Lung microvascular endothelial cell (primary cell): Measurements from ENCODE around the gene HOXC12. TPM values are rescaled to one million over a fixed set of nuclear protein-coding genes. Genes with fewer than 3 reads are reported as not detected.

ENCODE experiments used
- DNase-seq, 2 donors: peaks; one replicate each; pipeline versions ENCODE4 v3.0.0 to v3.0.0-alpha.2; 2010; ENCODE audit warnings: low read depth in 2 of 2
- total RNA-seq: library from RNA; depleted of rRNA; stranded (reverse); fragments of >200 nt; gene quantifications from 2 replicates; pipeline ENCODE4 v1.2.1, GENCODE V29; 2014

Gene HOXC12
- not detected in 2 replicates for total RNA-seq

- no peak for DNase-seq
Measured at GRCh38 chr12:53954694-53955035, at the start of gene HOXC12. TSS of gene HOXC12 (plus strand) at chr12:53954903. CDS start at chr12:53954930, 27 bp downstream.

- no peak for DNase-seq
Measured at GRCh38 chr12:53907103-53907502, 47.6 kb upstream of the HOXC12 start.

DNA sequence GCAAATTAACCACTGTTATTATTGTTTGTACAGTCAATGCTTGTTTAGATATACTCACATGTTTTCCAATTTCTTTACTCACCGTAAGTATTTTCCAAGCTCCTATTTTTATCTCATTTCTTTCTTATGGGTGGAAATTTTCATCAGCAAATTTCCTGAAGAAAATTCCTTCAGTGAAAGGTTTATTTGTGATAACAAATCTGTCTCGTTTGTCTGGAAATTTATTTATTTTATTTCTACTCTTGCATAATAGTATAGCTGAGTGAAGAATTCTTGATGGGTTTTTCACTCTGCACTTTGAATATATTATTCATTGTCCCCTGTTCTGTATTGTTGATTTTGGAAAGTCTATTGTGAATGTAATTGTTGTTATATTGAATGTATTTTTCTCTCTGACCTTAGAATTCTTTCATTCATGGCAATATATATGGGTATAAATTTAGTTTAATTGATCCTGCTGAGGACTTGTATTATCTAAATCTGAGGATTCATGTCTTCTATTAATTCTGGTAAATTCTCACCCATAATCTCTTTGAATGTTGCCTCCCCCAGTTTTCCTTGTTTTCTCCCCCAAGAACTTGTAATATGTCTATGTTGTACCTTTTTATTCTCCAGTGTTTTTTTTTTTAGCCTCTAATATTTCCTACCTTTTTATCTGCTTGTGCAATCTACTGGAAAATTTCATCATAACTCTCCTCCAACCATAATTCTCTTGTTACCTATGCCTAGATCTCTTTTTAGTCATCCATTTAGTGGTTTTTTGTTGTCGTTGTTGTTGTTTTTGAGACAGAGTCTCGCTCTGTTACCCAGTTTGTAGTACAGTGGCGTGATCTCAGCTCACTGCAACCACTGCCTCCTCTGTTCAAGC, 37.7 kb upstream of the HOXC12 start:
- no peak for DNase-seq

- no peak for DNase-seq
Measured at GRCh38 chr12:53924521-53925405, 29.9 kb upstream of the HOXC12 start.

GRCh38 chr12:53927220-53928029, 27.3 kb upstream of the HOXC12 start:
- no peak for DNase-seq

- DNase-seq, result no peak
Measured at GRCh38 chr12:53928054-53928835, 26.5 kb upstream of the HOXC12 start.

GRCh38 chr12:53929527-53929926, 25.2 kb upstream of the HOXC12 start:
- DNase-seq, result no peak

- no peak for DNase-seq
Measured at GRCh38 chr12:53930591-53931255, 24.0 kb upstream of the HOXC12 start.

DNA sequence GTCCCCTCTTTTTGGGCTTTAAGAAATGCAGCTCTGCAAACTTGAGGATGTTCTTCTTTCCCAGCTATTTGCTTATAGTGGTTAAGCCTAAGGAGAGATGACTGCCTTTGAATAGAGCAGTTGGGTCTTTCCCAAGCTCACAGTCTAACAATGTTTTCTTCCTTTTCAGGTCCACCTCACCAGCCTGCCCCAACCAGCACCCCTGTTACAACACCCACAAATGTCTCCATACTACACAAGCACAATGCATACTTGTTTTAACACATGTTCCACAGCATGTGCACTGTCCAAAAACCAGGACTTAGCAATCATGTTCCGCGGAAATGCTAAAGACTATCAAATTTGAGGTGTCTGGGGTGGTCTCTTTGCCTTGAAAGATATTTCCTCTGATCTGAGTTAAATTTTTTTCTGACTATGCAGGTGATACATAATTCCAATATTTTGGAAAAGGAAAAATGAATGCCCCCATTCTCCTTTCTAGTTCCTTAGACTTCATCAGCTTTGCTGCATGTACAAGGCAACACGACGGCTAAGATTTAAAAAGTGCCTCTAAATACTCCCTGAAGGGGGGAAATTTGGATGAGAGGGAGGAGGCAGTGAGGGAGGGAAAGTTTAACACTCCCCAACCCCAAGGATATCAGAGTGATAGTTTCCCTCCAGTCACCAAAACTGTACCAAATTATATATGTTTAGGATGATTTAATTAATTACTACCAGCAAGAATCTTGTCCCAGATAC, 22.7 kb upstream of the HOXC12 start:
- DNase-seq, result no peak

GRCh38 chr12:53932915-53933314, 21.8 kb upstream of the HOXC12 start:
- no peak for DNase-seq

GRCh38 chr12:53935383-53936341, 19.0 kb upstream of the HOXC12 start:
- no peak for DNase-seq

DNA sequence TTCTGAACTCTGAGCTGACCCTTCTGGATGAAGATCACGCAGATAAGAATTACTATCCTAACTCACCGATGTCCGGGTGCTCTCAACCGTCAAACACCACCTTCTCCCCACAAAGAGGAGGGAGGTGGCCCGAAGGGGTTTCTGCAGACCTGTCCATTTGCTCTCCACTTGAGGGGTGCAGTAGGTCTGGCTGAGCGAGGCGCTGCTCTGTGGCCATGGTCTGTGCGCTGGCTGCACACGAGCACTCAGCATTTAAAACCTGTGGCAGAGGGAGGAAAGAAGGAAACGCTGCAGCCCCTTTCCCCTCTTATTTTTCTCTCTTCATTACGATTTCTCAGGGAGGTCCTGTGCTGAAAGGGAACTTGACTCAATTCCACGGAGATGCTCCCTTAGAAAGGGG, 17.6 kb upstream of the HOXC12 start:
- DNase-seq, result no peak

- DNase-seq, result no peak
Measured at GRCh38 chr12:53937596-53938325, 16.9 kb upstream of the HOXC12 start.

GRCh38 chr12:53938326-53939140, 16.2 kb upstream of the HOXC12 start, which contains the start of gene HOXC13:
TSS of gene HOXC13 (plus strand) at chr12:53938831. CDS start at chr12:53938907, 76 bp downstream.
- DNase-seq, result no peak

- DNase-seq, result no peak
Measured at GRCh38 chr12:53939141-53940108, 15.3 kb upstream of the HOXC12 start.
